Measurements from ENCODE around the gene STIM2.
A peak's percentile ranks its signal among the peaks of the same experiment; 100 is the strongest.

STIM2 gene

GRCh38 chr4:26987191-26987590, 126.5 kb downstream of the STIM2 start:
- no peak overlapping the region for H3K27ac ChIP-seq
- H3K4me3 ChIP-seq = no peak overlapping the region

GRCh38 chr4:26991057-26991456, 130.4 kb downstream of the STIM2 start:
- H3K4me3 ChIP-seq = no peak overlapping the region
- H3K27ac ChIP-seq = no peak overlapping the region

- Histone ChIP-seq H3K27ac (peak overlapping the region in 6 of 21 experiments; percentile 14 to 66 (median 38)), H3K4me3 (no peak overlapping the region)
Observed at GRCh38 chr4:26992657-26993361, 132.2 kb downstream of the STIM2 start.

- H3K27ac ChIP-seq = peak overlapping the region in 5 of 21 experiments; percentile 11 to 44 (median 34)
- H3K4me3 ChIP-seq = no peak overlapping the region
Observed at GRCh38 chr4:26993539-26993938, 132.9 kb downstream of the STIM2 start.

- no peak overlapping the region for H3K4me3 ChIP-seq
- H3K27ac ChIP-seq = peak overlapping the region in 4 of 21 experiments; percentile 11 to 44 (median 24)
Observed at GRCh38 chr4:26993967-26994366, 133.3 kb downstream of the STIM2 start.

GRCh38 chr4:26995316-26995715, 134.7 kb downstream of the STIM2 start:
- Histone ChIP-seq H3K4me3 (no peak overlapping the region), H3K27ac (no peak overlapping the region)

GRCh38 chr4:26996745-26997144, 136.1 kb downstream of the STIM2 start:
- no peak overlapping the region for H3K4me3 ChIP-seq
- H3K27ac ChIP-seq = no peak overlapping the region

GRCh38 chr4:26999689-27000088, 139.0 kb downstream of the STIM2 start:
- H3K27ac ChIP-seq = no peak overlapping the region
- no peak overlapping the region for H3K4me3 ChIP-seq

GRCh38 chr4:27000122-27000521, 139.5 kb downstream of the STIM2 start:
- Histone ChIP-seq H3K4me3 (no peak overlapping the region), H3K27ac (no peak overlapping the region)

- H3K27ac ChIP-seq = no peak overlapping the region
- no peak overlapping the region for H3K4me3 ChIP-seq
Observed at GRCh38 chr4:27000820-27001219, 140.2 kb downstream of the STIM2 start.

GRCh38 chr4:27001398-27002164, 140.9 kb downstream of the STIM2 start:
- H3K27ac ChIP-seq = no peak overlapping the region
- no peak overlapping the region for H3K4me3 ChIP-seq

- H3K27ac ChIP-seq = peak overlapping the region in 2 of 21 experiments; percentile 15 to 20
- no peak overlapping the region for H3K4me3 ChIP-seq
Observed at GRCh38 chr4:27003642-27004113, 143.0 kb downstream of the STIM2 start.

GRCh38 chr4:27005501-27005900, 144.9 kb downstream of the STIM2 start:
- Histone ChIP-seq H3K4me3 (no peak overlapping the region), H3K27ac (peak overlapping the region in 5 of 21 experiments; percentile 9 to 39 (median 13))

GRCh38 chr4:27005905-27006590, 145.4 kb downstream of the STIM2 start:
- Histone ChIP-seq H3K27ac (peak overlapping the region in 6 of 21 experiments; percentile 3 to 39 (median 13)), H3K4me3 (no peak overlapping the region)

GRCh38 chr4:27006646-27007045, 146.0 kb downstream of the STIM2 start:
- Histone ChIP-seq H3K27ac (peak overlapping the region in 4 of 21 experiments; percentile 3 to 38 (median 11)), H3K4me3 (no peak overlapping the region)

GRCh38 chr4:27007507-27007906, 146.9 kb downstream of the STIM2 start:
- H3K27ac ChIP-seq = peak overlapping the region in 2 of 21 experiments; percentile 6 to 13
- no peak overlapping the region for H3K4me3 ChIP-seq

GRCh38 chr4:27008679-27009078, 148.0 kb downstream of the STIM2 start:
- Histone ChIP-seq H3K4me3 (no peak overlapping the region), H3K27ac (no peak overlapping the region)

GRCh38 chr4:27009539-27009938, 148.9 kb downstream of the STIM2 start:
- H3K4me3 ChIP-seq = no peak overlapping the region
- H3K27ac ChIP-seq = peak overlapping the region in 1 of 21 experiments; percentile 5

GRCh38 chr4:27010334-27010940, 149.8 kb downstream of the STIM2 start:
- H3K4me3 ChIP-seq = no peak overlapping the region
- H3K27ac ChIP-seq = peak overlapping the region in 1 of 21 experiments; percentile 29

- H3K4me3 ChIP-seq = no peak overlapping the region
- no peak overlapping the region for H3K27ac ChIP-seq
Observed at GRCh38 chr4:27011401-27011800, 150.8 kb downstream of the STIM2 start.

Measured in skin epidermis (tissue), 12 donors.